T-helper 17 cell (primary cell): Measurements from ENCODE around the gene MED13L. TPM values are rescaled to one million over a fixed set of nuclear protein-coding genes. Genes with fewer than 3 reads are reported as not detected.
A peak's percentile ranks its signal among the peaks of the same experiment; 100 is the strongest.
"Not testable (repeated sequence)": the region's sequence is repeated elsewhere in the genome, so short reads cannot be mapped to it uniquely, and the experiment has no call there.

ENCODE experiments used
- ATAC-seq: fragments of 150-1000 bp; cut with Tn5 transposase; 2 replicates; pipeline ENCODE4 v1.10.0; 2021; ENCODE audit warnings: mild to moderate bottlenecking, moderate library complexity
- DNase-seq, 3 donors: peaks; one replicate each; pipeline versions ENCODE4 v3.0.0 to v3.0.0-alpha.2; 2020 to 2021
- H3K9me3 ChIP-seq: one replicate; pipeline ENCODE4 v1.7.0; 2013; ENCODE audit warnings: low read length, mild to moderate bottlenecking; ENCODE audit not compliant: control insufficient read depth, poor library complexity, severe bottlenecking
- H3K27ac Mint-ChIP-seq: one replicate; pipeline ENCODE4 v1.8.0; 2022; ENCODE audit warnings: mild to moderate bottlenecking, moderate library complexity, mixed read lengths
- H3K27me3 Mint-ChIP-seq: one replicate; pipeline ENCODE4 v1.8.0; 2022; ENCODE audit warnings: mixed read lengths
- H3K36me3 Mint-ChIP-seq: one replicate; pipeline ENCODE4 v1.8.0; 2022; ENCODE audit warnings: low read depth, mixed read lengths
- H3K4me1 Mint-ChIP-seq: one replicate; pipeline ENCODE4 v1.8.0; 2022; ENCODE audit warnings: mild to moderate bottlenecking, mixed read lengths
- H3K4me3 Mint-ChIP-seq: one replicate; pipeline ENCODE4 v1.8.0; 2022; ENCODE audit warnings: mild to moderate bottlenecking, moderate library complexity, mixed read lengths
- total RNA-seq, 4 donors: library from RNA in 2 of 4; stranded (reverse) in 2 of 4; gene quantifications; one replicate each; pipeline ENCODE4 v1.2.3 and lab custom pipeline; 2022 to 2026

The MED13L gene
- total RNA-seq, 2 donors from 2014 or later, result 184 to 193 TPM

GRCh38 chr12:116299064-116299463 lies 21.6 kb upstream of the MED13L start:
- H3K9me3 ChIP-seq, result no peaks in the 10 kb centered on the region
- no peak for ATAC-seq
- Mint-ChIP-seq H3K36me3 (peaks cover 3% of the 10 kb centered on the region), H3K27ac (no peak overlapping the region), H3K4me1 (peaks cover 7% of the 10 kb centered on the region), H3K4me3 (no peak overlapping the region), H3K27me3 (peaks cover 21% of the 10 kb centered on the region)
- no peak for DNase-seq

DNA sequence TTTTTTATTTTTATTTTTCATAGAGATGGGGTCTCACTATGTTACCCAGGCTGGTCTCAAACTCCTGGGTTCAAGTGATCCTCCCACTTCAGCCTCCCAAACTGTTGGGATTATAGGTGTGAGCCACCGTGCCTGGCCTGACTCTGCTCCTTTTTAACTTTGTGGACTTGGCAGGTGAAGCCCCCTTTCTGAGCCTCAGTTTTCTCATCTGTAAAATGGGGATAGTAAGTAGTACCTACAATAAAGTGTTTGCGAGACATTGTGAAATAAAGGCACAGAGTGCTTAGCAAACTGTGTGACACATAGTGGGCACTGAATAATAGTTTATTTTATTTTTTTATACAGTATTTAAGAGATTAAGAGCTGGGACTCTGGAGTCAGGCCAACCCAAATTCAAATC lies 21.1 kb upstream of the MED13L start:
- ATAC-seq, result no peak
- no peak overlapping the region for H3K4me3 Mint-ChIP-seq
- H3K9me3 ChIP-seq, result no peaks in the 10 kb centered on the region

GRCh38 chr12:116297224-116297834 lies 19.8 kb upstream of the MED13L start:
- ATAC-seq, result no peak
- H3K4me1 Mint-ChIP-seq, result peaks cover 7% of the 10 kb centered on the region
- no peaks in the 10 kb centered on the region for H3K9me3 ChIP-seq
- H3K36me3 Mint-ChIP-seq, result peaks cover 3% of the 10 kb centered on the region
- DNase-seq, result no peak
- H3K27ac Mint-ChIP-seq, result no peak overlapping the region
- no peak overlapping the region for H3K4me3 Mint-ChIP-seq
- peaks cover 21% of the 10 kb centered on the region for H3K27me3 Mint-ChIP-seq

More for the DNA sequence above, 21.1 kb upstream of the MED13L start:
- H3K27me3 Mint-ChIP-seq, result peaks cover 21% of the 10 kb centered on the region
- no peak for DNase-seq
- peaks cover 7% of the 10 kb centered on the region for H3K4me1 Mint-ChIP-seq
- peaks cover 3% of the 10 kb centered on the region for H3K36me3 Mint-ChIP-seq
- no peak overlapping the region for H3K27ac Mint-ChIP-seq

- no peaks in the 10 kb centered on the region for H3K9me3 ChIP-seq
- Mint-ChIP-seq H3K27ac (no peak overlapping the region), H3K27me3 (peaks cover 16% of the 10 kb centered on the region), H3K4me1 (peaks cover 7% of the 10 kb centered on the region), H3K4me3 (no peak overlapping the region), H3K36me3 (peaks cover 3% of the 10 kb centered on the region)
- DNase-seq (no peak), ATAC-seq (no peak)
Measured at GRCh38 chr12:116295327-116296263, 18.1 kb upstream of the MED13L start.

DNA sequence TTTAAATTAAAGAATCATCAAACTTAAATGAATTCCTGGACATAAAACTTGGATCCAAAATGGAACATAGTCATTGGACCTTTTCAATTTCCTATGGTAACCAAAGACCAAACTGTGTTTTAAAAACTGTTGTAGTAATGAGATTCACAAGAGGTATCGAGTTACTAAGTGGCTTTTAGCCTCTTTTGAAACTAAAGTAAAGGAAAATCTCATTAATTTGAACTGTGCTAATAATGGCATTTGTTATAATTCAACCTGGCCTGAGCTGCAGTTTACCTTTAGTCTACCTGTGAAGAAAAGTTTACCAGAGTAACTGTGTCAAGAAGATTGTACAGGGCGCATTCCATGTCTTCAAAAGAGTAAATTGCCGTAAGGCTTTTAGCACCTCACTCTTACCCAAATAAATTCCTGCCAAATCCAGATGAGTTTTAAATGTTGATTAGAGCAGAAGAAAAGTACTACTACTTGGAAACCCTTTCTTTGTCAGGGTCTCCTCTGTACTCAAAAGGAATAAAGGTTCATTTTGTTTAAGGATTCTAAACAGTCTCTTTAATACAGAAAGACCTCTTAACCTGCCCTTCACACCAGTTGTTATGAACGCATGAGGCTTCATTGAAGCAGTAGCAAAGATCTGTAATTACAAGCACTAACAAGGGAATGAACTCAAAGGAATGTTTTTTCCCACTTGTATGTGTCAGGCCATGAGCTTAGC lies 17.1 kb upstream of the MED13L start:
- DNase-seq, result no peak
- Mint-ChIP-seq H3K4me3 (no peak overlapping the region), H3K27ac (no peak overlapping the region), H3K27me3 (peaks cover 12% of the 10 kb centered on the region), H3K4me1 (peaks cover 7% of the 10 kb centered on the region), H3K36me3 (peaks cover 3% of the 10 kb centered on the region)
- no peaks in the 10 kb centered on the region for H3K9me3 ChIP-seq
- no peak for ATAC-seq

DNA sequence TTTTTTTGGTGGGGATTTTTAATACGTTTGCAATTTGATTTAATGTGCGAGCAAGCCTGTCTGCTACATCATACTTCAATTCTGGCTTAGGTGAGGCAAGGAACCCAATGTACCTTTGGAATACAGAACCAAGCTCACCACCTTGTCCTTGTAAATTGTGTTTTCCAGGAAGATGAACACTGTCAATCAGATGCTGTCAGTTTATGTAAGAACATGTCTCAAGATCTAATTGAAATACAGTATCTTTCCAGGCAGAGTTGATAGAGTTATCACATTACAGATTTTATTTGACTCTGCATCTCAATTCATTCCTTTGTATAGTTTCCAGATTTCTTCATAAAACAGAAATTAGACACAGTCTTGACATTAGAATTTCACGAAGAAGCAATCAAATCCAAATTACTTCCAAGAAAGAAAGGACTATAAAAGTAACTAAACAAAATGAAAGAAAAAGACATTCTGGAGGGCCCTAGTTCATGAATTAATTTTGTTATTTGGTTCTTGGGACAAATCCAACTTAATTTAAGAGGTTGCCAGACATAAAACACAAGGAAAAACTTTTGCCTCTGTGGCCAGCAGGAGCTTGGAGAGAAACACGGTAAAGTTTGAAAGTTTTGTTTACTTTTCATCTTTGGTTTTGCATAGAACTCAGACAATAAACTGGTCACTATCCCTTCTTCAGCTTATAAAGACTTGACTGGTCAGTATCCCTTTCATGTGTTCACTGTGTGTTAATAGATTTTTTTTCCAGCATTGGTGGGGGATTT lies 16.4 kb upstream of the MED13L start:
- H3K4me1 Mint-ChIP-seq, result peaks cover 7% of the 10 kb centered on the region

GRCh38 chr12:116291218-116291617 lies 13.7 kb upstream of the MED13L start:
- Mint-ChIP-seq H3K4me1 (no peaks in the 10 kb centered on the region), H3K36me3 (peaks cover 3% of the 10 kb centered on the region), H3K27ac (no peak overlapping the region), H3K4me3 (no peak overlapping the region), H3K27me3 (peaks cover 7% of the 10 kb centered on the region)
- ATAC-seq, result no peak
- DNase-seq, result no peak
- no peaks in the 10 kb centered on the region for H3K9me3 ChIP-seq

More for the DNA sequence above, 16.4 kb upstream of the MED13L start:
- Mint-ChIP-seq H3K27me3 (peaks cover 9% of the 10 kb centered on the region), H3K27ac (no peak overlapping the region), H3K36me3 (peaks cover 3% of the 10 kb centered on the region), H3K4me3 (no peak overlapping the region)
- no peak for ATAC-seq
- DNase-seq, result no peak
- no peaks in the 10 kb centered on the region for H3K9me3 ChIP-seq

- DNase-seq (no peak), ATAC-seq (no peak)
- Mint-ChIP-seq H3K27me3 (peaks cover 7% of the 10 kb centered on the region), H3K4me1 (no peaks in the 10 kb centered on the region), H3K27ac (no peak overlapping the region), H3K4me3 (peak overlapping the region; percentile 28), H3K36me3 (no peaks in the 10 kb centered on the region)
- H3K9me3 ChIP-seq, result no peaks in the 10 kb centered on the region
Measured at GRCh38 chr12:116288735-116289134, 11.2 kb upstream of the MED13L start.

DNA sequence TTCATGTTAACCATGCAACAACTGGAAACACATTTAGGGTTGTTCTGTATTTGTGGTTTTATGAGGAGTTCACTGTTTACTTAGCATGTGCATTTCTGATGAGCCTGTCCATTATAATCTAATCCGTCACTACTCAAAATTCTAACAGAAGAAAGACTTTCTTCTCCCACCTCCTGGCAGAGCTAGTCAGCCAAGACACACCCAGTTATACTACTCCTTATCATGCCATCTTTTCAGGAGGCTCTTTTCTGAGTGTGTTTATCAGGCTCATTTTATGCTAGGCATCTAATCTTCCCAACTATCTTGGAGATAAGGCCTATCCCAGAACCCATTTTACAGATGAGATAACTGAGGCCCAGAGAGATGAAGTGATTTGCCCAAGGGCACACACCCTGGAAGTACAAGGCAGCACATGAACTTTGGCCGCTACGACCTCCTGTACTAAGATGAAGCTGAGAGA lies 10.4 kb upstream of the MED13L start:
- H3K36me3 Mint-ChIP-seq, result no peaks in the 10 kb centered on the region
- H3K27ac Mint-ChIP-seq, result no peak overlapping the region
- no peaks in the 10 kb centered on the region for H3K9me3 ChIP-seq
- ATAC-seq (no peak), DNase-seq (no peak)
- H3K27me3 Mint-ChIP-seq, result peaks cover 7% of the 10 kb centered on the region
- H3K4me3 Mint-ChIP-seq, result no peak overlapping the region
- H3K4me1 Mint-ChIP-seq, result no peaks in the 10 kb centered on the region

GRCh38 chr12:116284396-116284795 lies 6.9 kb upstream of the MED13L start:
- DNase-seq (no peak), ATAC-seq (no peak)
- H3K36me3 Mint-ChIP-seq, result no peaks in the 10 kb centered on the region
- no peaks in the 10 kb centered on the region for H3K9me3 ChIP-seq
- no peak overlapping the region for H3K27ac Mint-ChIP-seq
- peaks cover 7% of the 10 kb centered on the region for H3K27me3 Mint-ChIP-seq
- H3K4me3 Mint-ChIP-seq, result no peak overlapping the region
- H3K4me1 Mint-ChIP-seq, result peaks cover 8% of the 10 kb centered on the region

GRCh38 chr12:116283881-116284280 lies 6.4 kb upstream of the MED13L start:
- not testable (repeated sequence) for H3K27me3 Mint-ChIP-seq, H3K4me3 Mint-ChIP-seq, H3K9me3 ChIP-seq, DNase-seq, H3K36me3 Mint-ChIP-seq, H3K27ac Mint-ChIP-seq, H3K4me1 Mint-ChIP-seq, ATAC-seq

- ATAC-seq (no peak), DNase-seq (no peak)
- H3K9me3 ChIP-seq, result no peaks in the 10 kb centered on the region
- H3K36me3 Mint-ChIP-seq, result no peaks in the 10 kb centered on the region
- peaks cover 11% of the 10 kb centered on the region for H3K4me1 Mint-ChIP-seq
- no peaks in the 10 kb centered on the region for H3K27me3 Mint-ChIP-seq
- peak overlapping the region; percentile 39 for H3K4me3 Mint-ChIP-seq
- no peak overlapping the region for H3K27ac Mint-ChIP-seq
Measured at GRCh38 chr12:116282371-116283286, 5.1 kb upstream of the MED13L start.
